Trophoblast cell (in vitro differentiated cells and primary cell): ENCODE results near the gene CRTC1.
A peak's percentile ranks its signal among the peaks of the same experiment; 100 is the strongest.

ENCODE experiments used
- DNase-seq, 2 donors: peaks; one replicate each; pipeline ENCODE4 v3.0.0-alpha.2; 2016
- H2AFZ ChIP-seq: 2 replicates; pipeline ENCODE4 v1.6.1; 2013; ENCODE audit warnings: low read length, moderate library complexity, mild to moderate bottlenecking; ENCODE audit not compliant: insufficient read depth, poor library complexity
- H2AK5ac ChIP-seq: 2 replicates; pipeline ENCODE4 v1.6.1; 2013; ENCODE audit warnings: mild to moderate bottlenecking, low read length
- H2BK120ac ChIP-seq: 2 replicates; pipeline ENCODE4 v1.6.1; 2013; ENCODE audit warnings: low read length, mild to moderate bottlenecking, moderate library complexity; ENCODE audit not compliant: insufficient read depth, poor library complexity
- H2BK12ac ChIP-seq: 2 replicates; pipeline ENCODE4 v1.6.1; 2013; ENCODE audit warnings: mild to moderate bottlenecking, low read length, moderate library complexity
- H2BK5ac ChIP-seq: 2 replicates; pipeline ENCODE4 v1.6.1; 2013; ENCODE audit warnings: low read length, low read depth, moderate library complexity, mild to moderate bottlenecking; ENCODE audit not compliant: poor library complexity
- H3K14ac ChIP-seq: 2 replicates; pipeline ENCODE4 v1.6.1; 2013; ENCODE audit warnings: mild to moderate bottlenecking, low read length
- H3K18ac ChIP-seq: 2 replicates; pipeline ENCODE4 v1.6.1; 2013; ENCODE audit warnings: mild to moderate bottlenecking, low read length
- H3K23ac ChIP-seq: 2 replicates; pipeline ENCODE4 v1.6.1; 2013; ENCODE audit warnings: low read length
- H3K27ac ChIP-seq: 2 replicates; pipeline ENCODE4 v1.5.1; 2013; ENCODE audit warnings: low read depth, mild to moderate bottlenecking, inconsistent platforms, low read length, moderate library complexity
- H3K27me3 ChIP-seq: 2 replicates; pipeline ENCODE4 v1.6.1; 2013; ENCODE audit warnings: inconsistent platforms, mild to moderate bottlenecking, low read length, moderate library complexity; ENCODE audit not compliant: insufficient read depth
- H3K36me3 ChIP-seq, 2 experiments: 1 replicate in 1 of 2; 2 replicates in 1 of 2; pipeline ENCODE4 v1.6.1; 2013; ENCODE audit warnings: low read length in 2 of 2, mild to moderate bottlenecking in 2 of 2, moderate library complexity in 1 of 2; ENCODE audit not compliant: insufficient read depth in 2 of 2, control insufficient read depth in 1 of 2
- H3K4ac ChIP-seq: 2 replicates; pipeline ENCODE4 v1.6.1; 2013; ENCODE audit warnings: low read depth, mild to moderate bottlenecking, low read length, moderate library complexity
- H3K4me1 ChIP-seq, 2 experiments: 1 replicate in 1 of 2; 2 replicates in 1 of 2; pipeline ENCODE4 v1.6.1; 2013; ENCODE audit warnings: low read length in 2 of 2, mild to moderate bottlenecking in 2 of 2, moderate library complexity in 1 of 2; ENCODE audit not compliant: insufficient read depth in 2 of 2, control insufficient read depth in 1 of 2
- H3K4me2 ChIP-seq: 2 replicates; pipeline ENCODE4 v1.6.1; 2013; ENCODE audit warnings: inconsistent platforms, mild to moderate bottlenecking, low read length, moderate library complexity
- H3K4me3 ChIP-seq: 2 replicates; pipeline ENCODE4 v1.5.1; 2013; ENCODE audit warnings: mild to moderate bottlenecking, low read depth, low read length, inconsistent platforms
- H3K79me1 ChIP-seq: one replicate; pipeline ENCODE4 v1.6.1; 2013; ENCODE audit warnings: low read length
- H3K79me2 ChIP-seq: 2 replicates; pipeline ENCODE4 v1.6.1; 2013; ENCODE audit warnings: low read length, mild to moderate bottlenecking; ENCODE audit not compliant: control insufficient read depth, insufficient read depth, poor library complexity
- H3K9ac ChIP-seq: 2 replicates; pipeline ENCODE4 v1.6.1; 2013; ENCODE audit warnings: mild to moderate bottlenecking, low read length
- H3K9me3 ChIP-seq: 2 replicates; pipeline ENCODE4 v1.6.1; 2013; ENCODE audit warnings: low read depth, mild to moderate bottlenecking, control low read depth, inconsistent platforms, low read length; ENCODE audit not compliant: insufficient read depth
- H4K12ac ChIP-seq: 2 replicates; pipeline ENCODE4 v1.6.1; 2013; ENCODE audit warnings: low read depth, mild to moderate bottlenecking, low read length, moderate library complexity
- H4K8ac ChIP-seq: 2 replicates; pipeline ENCODE4 v1.6.1; 2013; ENCODE audit warnings: low read depth, mild to moderate bottlenecking, low read length, moderate library complexity
- H4K91ac ChIP-seq: one replicate; pipeline ENCODE4 v1.6.1; 2013; ENCODE audit warnings: low read depth, mild to moderate bottlenecking, low read length, moderate library complexity
- WGBS: extraction: QIAGEN DNeasy Blood & Tissue Kit; methylation state at CpG from one replicate; pipeline ENCODE4 v1.1.7; 2013; ENCODE audit warnings: missing lambda C conversion rate; ENCODE audit not compliant: insufficient read length, insufficient coverage; ENCODE audit errors: extremely low coverage; 5-methylcytosine and 5-hydroxymethylcytosine counted together

Gene CRTC1

DNA sequence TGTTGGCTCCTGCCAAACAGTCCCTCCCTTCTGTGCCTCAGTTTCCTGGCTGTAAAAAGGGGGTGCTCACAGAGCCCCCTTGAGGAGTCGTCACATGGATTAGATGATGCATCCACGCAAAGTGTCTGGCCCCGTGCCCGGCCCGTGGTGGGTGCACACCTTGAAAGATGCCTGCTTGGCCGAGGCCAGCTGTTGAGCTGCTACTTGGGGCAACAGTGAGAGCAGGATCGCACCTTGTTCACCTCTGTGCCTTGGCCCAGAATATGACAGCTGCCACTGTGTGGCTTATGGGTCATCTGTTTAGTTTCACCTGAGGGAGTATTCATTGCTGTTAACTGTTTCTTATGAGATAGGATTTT, 17.7 kb downstream of the CRTC1 start:
- H3K4me1 ChIP-seq: peaks cover 0 to 5% of the 10 kb centered on the region in 2 experiments
- H2AFZ ChIP-seq: no peak overlapping the region
- no peak overlapping the region for H3K4ac ChIP-seq
- no peaks in the 10 kb centered on the region for H3K36me3 ChIP-seq
- no peak overlapping the region for H4K91ac ChIP-seq
- no peak overlapping the region for H4K12ac ChIP-seq
- H3K27ac ChIP-seq: no peak overlapping the region
- no peak overlapping the region for H3K18ac ChIP-seq
- peak overlapping the region; percentile 47 for H3K9ac ChIP-seq
- no peak overlapping the region for H3K14ac ChIP-seq
- H3K23ac ChIP-seq: no peak overlapping the region
- WGBS: no CpG with 5 or more reads among the region's 7 CpGs
- no peak overlapping the region for H2AK5ac ChIP-seq
- no peak overlapping the region for H2BK12ac ChIP-seq
- H3K4me2 ChIP-seq: peak overlapping the region; percentile 66
- no peaks in the 10 kb centered on the region for H3K27me3 ChIP-seq
- DNase-seq: no peak
- no peak overlapping the region for H2BK120ac ChIP-seq
- H4K8ac ChIP-seq: no peak overlapping the region
- H3K79me2 ChIP-seq: no peaks in the 10 kb centered on the region
- H3K79me1 ChIP-seq: no peaks in the 10 kb centered on the region
- H2BK5ac ChIP-seq: no peak overlapping the region
- peak overlapping the region; percentile 18 for H3K4me3 ChIP-seq
- peaks cover 6% of the 10 kb centered on the region for H3K9me3 ChIP-seq

GRCh38 chr19:18704054-18704453, 20.6 kb downstream of the CRTC1 start:
- no peak overlapping the region for H2AFZ ChIP-seq

DNA sequence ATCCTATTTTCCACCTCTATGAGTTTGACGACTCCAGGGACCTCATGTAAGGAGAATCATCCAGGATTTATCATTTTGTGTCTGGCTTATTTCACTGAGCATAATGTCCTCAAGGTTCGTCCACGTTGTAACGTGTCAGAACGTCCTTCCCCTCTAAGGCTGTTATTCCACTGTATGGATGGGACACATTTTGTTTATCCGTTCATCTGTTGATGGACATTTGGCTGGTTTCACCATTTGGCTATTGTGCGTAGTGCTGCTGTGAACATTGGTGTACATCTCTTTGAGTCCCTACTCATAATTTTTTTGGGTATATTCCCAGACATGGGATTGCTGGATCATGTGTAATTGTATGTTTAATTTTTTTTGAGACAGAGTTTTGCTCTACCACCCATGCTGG, 21.5 kb downstream of the CRTC1 start:
- Histone ChIP-seq H3K9me3 (peaks cover 2% of the 10 kb centered on the region), H2AK5ac (no peak overlapping the region), H3K4me1 (peaks cover 2 to 6% of the 10 kb centered on the region in 2 experiments)

More at GRCh38 chr19:18704054-18704453, 20.6 kb downstream of the CRTC1 start:
- no peak overlapping the region for H3K14ac ChIP-seq
- H2BK120ac ChIP-seq: no peak overlapping the region
- no peaks in the 10 kb centered on the region for H3K79me1 ChIP-seq
- H3K4me1 ChIP-seq: peaks cover 0 to 5% of the 10 kb centered on the region in 2 experiments
- H4K91ac ChIP-seq: no peak overlapping the region
- no peak overlapping the region for H3K4me2 ChIP-seq
- H3K23ac ChIP-seq: no peak overlapping the region
- no peaks in the 10 kb centered on the region for H3K27me3 ChIP-seq
- H3K4ac ChIP-seq: no peak overlapping the region
- H4K8ac ChIP-seq: no peak overlapping the region
- no peak for DNase-seq
- no peak overlapping the region for H3K4me3 ChIP-seq
- no peak overlapping the region for H3K18ac ChIP-seq
- WGBS: no CpG with 5 or more reads among the region's 4 CpGs
- no peak overlapping the region for H2AK5ac ChIP-seq
- H3K9ac ChIP-seq: no peak overlapping the region
- H3K9me3 ChIP-seq: peaks cover 2% of the 10 kb centered on the region
- no peaks in the 10 kb centered on the region for H3K79me2 ChIP-seq
- no peak overlapping the region for H3K27ac ChIP-seq
- H4K12ac ChIP-seq: no peak overlapping the region
- no peaks in the 10 kb centered on the region for H3K36me3 ChIP-seq
- H2BK12ac ChIP-seq: no peak overlapping the region
- H2BK5ac ChIP-seq: no peak overlapping the region

GRCh38 chr19:18708452-18709231, 25.2 kb downstream of the CRTC1 start:
- DNase-seq: no peak
- H4K8ac ChIP-seq: no peak overlapping the region
- peaks cover 5 to 12% of the 10 kb centered on the region in 2 experiments for H3K4me1 ChIP-seq
- H2BK120ac ChIP-seq: no peak overlapping the region
- H3K36me3 ChIP-seq: no peaks in the 10 kb centered on the region
- no peak overlapping the region for H3K4me3 ChIP-seq
- H4K91ac ChIP-seq: no peak overlapping the region
- no peaks in the 10 kb centered on the region for H3K79me2 ChIP-seq
- no peak overlapping the region for H3K23ac ChIP-seq
- H3K27me3 ChIP-seq: no peaks in the 10 kb centered on the region
- H3K27ac ChIP-seq: no peak overlapping the region
- H2AK5ac ChIP-seq: no peak overlapping the region
- WGBS: no CpG with 5 or more reads among the region's 25 CpGs
- no peak overlapping the region for H3K4me2 ChIP-seq
- no peak overlapping the region for H3K18ac ChIP-seq
- no peak overlapping the region for H2BK12ac ChIP-seq
- no peak overlapping the region for H4K12ac ChIP-seq
- no peak overlapping the region for H2AFZ ChIP-seq
- peaks cover 2% of the 10 kb centered on the region for H3K9me3 ChIP-seq
- no peak overlapping the region for H2BK5ac ChIP-seq
- H3K14ac ChIP-seq: no peak overlapping the region
- no peak overlapping the region for H3K9ac ChIP-seq
- H3K4ac ChIP-seq: no peak overlapping the region
- H3K79me1 ChIP-seq: no peaks in the 10 kb centered on the region

More for the DNA sequence above, 21.5 kb downstream of the CRTC1 start:
- H2BK5ac ChIP-seq: no peak overlapping the region
- no peak overlapping the region for H3K4ac ChIP-seq
- H3K9ac ChIP-seq: no peak overlapping the region
- no peak overlapping the region for H2BK12ac ChIP-seq
- no peak overlapping the region for H4K91ac ChIP-seq
- H3K36me3 ChIP-seq: no peaks in the 10 kb centered on the region
- no peak overlapping the region for H3K4me2 ChIP-seq
- H3K23ac ChIP-seq: no peak overlapping the region
- no peak overlapping the region for H3K14ac ChIP-seq
- H3K79me1 ChIP-seq: no peaks in the 10 kb centered on the region
- H3K18ac ChIP-seq: no peak overlapping the region
- WGBS: no CpG with 5 or more reads among the region's 7 CpGs
- DNase-seq: no peak
- H2BK120ac ChIP-seq: no peak overlapping the region
- H4K8ac ChIP-seq: no peak overlapping the region
- H3K27me3 ChIP-seq: no peaks in the 10 kb centered on the region
- no peak overlapping the region for H3K4me3 ChIP-seq
- no peak overlapping the region for H4K12ac ChIP-seq
- H3K79me2 ChIP-seq: no peaks in the 10 kb centered on the region
- H2AFZ ChIP-seq: no peak overlapping the region
- H3K27ac ChIP-seq: no peak overlapping the region
